GM18508 (cell line): ENCODE data around the gene GPR39.

ENCODE experiments used
- ATAC-seq: cut with Tn5 transposase; IDR thresholded peaks from one replicate; pipeline ENCODE4 v1.9.1; 2021; ENCODE audit warnings: moderate number of reproducible peaks; ENCODE audit not compliant: insufficient read depth, unreplicated experiment

The GPR39 gene

DNA sequence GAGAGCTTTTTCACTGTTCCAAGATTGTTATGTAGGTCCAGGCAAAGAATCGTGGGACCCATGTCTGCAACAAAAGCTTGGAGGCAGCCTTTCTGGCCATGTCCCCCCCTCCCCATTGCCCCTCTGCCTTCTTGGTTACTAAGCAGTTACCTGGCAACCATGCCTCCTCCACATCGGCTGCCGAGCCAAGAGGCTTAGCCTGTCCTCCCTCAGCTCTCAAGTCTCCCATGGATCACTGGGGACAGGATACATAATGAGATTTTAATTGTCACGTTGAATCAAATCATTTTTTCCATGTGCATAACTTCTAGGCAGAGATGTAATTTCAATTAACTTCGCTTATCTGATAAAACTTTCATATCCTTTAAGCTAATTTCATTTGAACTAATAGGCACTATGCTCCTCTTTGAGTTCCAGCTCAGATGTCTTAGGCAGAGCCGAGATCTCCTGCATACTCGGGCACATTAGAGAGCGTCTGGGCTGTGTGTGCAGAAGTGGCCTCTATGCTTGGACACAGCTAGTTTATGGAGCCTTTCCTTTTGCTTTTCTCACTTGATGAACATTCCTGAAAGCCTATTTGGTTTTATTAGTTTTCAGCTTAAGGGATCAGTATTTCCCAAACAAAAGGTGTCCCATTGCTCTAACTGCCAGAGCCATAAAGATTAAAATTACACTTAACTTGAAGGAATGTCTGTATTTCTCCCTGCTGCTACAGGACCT lies 172.7 kb downstream of the GPR39 start:
- ATAC-seq: no peak

GRCh38 chr2:132589966-132590365 lies 173.4 kb downstream of the GPR39 start:
- no peak for ATAC-seq

- no peak for ATAC-seq
Observed at GRCh38 chr2:132593171-132593570, 176.6 kb downstream of the GPR39 start.

DNA sequence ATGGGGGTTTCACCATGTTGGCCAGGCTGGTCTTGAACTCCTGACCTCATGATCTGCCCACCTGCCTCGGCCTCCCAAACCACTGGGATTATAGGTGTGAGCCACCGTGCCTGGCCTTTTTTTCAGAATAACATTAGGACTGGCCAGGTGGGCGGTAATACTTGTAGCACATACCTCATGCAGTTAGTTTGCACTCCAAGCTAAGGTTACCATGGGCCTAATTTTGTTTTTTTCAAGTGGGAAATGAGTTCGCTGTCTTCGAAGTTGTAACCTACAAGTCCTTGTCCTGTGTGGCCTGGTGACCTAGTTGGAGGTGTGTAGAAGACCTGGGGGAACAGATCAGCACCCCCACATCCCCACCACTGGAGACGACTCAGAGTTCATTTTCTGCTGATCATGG lies 178.6 kb downstream of the GPR39 start:
- ATAC-seq: no peak

DNA sequence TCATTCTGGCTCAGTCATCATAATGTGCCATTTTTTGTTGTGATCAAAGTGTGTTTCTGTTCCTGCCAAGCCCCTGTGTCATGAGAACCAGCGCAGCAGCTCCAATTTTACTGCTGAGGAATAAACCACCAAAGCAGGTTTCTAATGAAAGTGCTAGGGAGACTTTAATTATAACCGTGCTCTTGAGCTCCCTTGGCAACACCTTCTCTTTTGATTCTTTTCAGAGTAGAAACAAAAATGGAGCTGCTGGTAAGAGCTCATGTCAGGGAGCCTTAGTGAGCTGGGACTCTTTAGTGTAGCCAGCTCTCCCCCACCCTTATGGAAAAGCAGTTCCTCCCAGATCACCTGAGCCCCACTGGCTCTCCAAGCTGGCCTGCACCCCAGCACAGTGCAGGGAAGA lies 179.1 kb downstream of the GPR39 start:
- no peak for ATAC-seq

DNA sequence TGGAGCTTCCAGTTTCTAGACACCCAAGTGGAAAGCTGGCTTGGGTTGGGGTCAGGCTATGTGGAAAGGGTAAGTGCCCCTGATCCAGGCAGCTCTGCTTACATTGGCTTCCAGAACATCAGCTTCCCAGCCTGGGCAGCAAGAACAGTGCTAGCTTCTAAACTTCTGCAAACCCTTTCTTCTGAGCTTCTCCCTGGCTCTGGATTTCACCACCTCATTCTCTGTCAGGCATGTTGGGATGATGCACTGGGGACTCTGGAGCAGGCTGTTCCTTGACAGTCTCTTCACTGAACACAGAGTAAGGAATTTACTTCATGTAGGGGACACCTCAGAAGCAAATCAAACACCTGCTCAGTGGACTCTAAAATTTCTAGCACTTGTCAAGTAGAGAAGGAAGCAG lies 180.6 kb downstream of the GPR39 start:
- no peak for ATAC-seq

DNA sequence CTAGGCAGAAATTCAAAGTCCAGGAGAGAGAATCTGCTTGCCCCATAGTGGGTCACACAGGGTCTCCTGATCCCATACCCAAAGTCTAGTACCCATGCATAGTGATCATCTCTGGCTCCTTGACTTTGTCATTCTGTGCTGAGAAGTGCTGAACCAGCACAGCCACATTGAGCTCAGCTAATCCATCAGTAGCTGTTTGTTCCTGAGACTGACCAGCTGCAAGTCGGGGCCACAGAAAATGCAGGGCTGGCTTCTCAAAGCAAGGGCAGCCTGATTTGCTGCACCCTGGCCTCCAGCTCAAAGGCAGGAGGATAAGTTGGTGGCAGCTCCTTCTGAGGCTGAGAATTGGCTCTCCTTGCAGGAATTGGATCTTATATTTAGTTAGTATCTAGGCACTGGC lies 181.2 kb downstream of the GPR39 start:
- ATAC-seq: no peak

GRCh38 chr2:132598536-132598935 lies 181.9 kb downstream of the GPR39 start:
- no peak for ATAC-seq

GRCh38 chr2:132599556-132599955 lies 183.0 kb downstream of the GPR39 start:
- no peak for ATAC-seq

- ATAC-seq: no peak
Observed at GRCh38 chr2:132604561-132604960, 188.0 kb downstream of the GPR39 start.

- no peak for ATAC-seq
Observed at GRCh38 chr2:132605236-132606180, 188.9 kb downstream of the GPR39 start.

GRCh38 chr2:132606649-132607048 lies 190.0 kb downstream of the GPR39 start:
- ATAC-seq: no peak

DNA sequence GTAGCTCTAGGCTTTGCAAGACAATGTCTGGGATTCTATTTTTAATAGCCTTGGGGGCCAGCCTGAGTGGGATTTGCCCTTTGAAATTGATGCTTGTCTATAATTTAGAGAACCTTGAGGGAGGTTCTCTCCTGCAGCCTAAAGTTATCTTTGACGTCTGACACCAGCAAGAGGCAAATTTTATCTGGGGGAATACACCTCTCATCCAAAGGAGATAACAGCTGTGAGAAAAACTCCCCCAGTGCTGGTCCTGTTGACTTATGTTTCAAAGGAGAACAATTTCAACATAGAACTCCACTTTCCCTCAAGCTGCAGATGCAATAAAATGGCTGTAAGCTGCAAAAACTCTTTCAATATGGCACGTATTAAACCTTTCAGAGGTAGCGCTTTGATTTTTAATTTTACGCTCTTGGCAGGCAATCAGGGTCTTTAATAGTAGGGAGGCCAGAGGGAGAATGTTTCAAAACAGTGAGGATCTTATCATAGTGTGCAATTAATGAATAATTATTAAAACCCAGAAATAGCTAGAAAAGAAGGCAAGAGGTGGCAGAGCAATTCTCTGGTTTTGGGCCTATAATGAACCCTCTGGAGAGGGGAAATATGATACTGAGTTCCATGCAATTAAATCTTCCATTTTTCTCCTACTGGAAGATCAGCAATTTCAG lies 191.0 kb downstream of the GPR39 start:
- no peak for ATAC-seq

GRCh38 chr2:132608311-132608710 lies 191.7 kb downstream of the GPR39 start:
- no peak for ATAC-seq

DNA sequence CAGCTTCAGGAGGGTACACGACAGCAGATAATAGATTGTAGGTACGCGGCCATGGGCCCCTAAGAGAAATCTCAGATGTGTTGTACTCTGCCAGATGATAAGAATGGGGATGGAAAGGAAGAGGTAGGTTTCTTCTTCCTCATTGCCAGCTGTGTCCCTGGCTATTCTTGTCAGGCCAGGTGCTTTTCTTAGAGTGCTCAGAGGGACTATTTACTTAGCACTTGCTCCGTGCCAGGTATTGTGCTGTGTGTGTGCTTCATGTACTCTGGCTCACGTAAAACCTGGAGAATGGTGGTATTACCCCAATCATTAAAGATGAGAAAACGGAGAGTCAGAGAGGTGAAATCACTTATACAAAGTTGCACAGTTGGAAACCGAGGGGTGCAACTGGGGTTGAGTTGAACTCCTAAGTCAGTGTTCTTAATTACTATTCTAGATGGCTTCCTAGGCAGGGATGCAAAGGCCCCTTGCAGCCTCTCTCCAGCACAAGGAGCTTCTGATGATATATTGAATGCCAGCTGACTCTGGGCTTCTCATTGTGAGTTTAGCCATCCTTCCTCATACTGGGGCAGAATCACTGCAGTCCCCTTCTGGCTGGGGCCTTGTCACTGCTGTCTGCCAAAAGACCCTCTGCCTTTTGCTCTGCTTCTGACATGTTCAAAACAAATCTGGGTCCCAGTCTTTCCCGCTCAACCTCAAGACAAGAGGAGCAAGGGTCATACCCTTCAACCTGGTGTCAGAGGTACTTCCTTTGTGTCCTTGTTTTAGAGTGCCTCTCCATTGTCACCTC lies 192.7 kb downstream of the GPR39 start:
- no peak for ATAC-seq

DNA sequence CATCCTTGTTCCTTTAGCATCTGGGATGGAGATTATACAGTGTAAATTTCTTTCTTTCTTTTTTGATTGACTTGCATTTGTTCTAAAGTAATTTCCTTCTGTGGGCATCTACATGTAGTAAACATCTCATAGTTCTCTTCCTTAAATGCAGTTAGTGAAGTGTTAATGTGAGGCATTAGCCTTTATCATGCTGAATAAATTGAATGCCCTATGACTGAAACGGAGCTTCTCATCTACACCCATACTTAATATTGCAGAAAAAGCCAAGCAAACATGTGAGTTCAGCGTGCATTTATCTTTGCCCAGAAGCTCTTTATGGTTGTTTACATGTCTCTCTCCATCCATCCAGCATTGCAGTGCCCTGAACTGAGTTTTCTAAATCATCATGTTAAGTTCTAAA lies 195.1 kb downstream of the GPR39 start:
- no peak for ATAC-seq

DNA sequence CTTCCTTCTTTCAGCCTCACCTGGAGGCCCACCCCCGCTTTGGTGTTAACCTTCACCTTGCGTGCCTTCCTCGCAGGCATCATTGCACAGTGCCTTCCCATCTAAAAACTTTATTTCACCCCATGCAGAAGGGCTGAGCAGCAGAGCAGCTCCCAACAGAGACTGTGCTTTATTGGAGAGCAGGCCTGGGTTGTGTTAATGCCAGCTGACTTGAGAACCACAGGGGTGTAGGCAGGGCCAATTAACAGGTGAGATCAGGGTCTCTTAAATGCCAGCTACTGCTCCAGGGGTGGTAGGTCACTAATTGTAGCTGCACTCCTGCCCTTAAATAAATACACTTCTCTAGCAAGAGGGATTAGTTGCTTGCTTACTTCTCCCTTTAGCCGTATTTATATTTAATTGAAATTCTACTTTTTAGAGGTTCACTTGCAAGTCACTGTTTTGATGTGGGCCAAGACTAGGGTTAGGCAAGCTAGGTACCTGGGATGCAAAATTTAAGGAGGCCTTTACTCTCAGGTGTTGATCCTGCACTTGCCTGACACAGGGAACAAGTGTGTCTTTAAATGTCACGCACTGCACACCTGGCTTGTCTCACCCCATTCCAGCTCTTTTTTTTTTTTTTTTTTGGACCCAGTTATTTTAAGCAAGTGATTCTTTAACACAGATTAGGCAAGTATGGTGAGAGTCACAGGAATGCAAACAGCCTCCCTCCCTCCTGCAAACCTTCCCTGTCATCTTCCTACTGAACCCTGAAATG lies 198.9 kb downstream of the GPR39 start:
- ATAC-seq: no peak

GRCh38 chr2:132617989-132618388 lies 201.4 kb downstream of the GPR39 start:
- ATAC-seq: no peak

- ATAC-seq: no peak
Observed at GRCh38 chr2:132618734-132619133, 202.1 kb downstream of the GPR39 start.

- no peak for ATAC-seq
Observed at GRCh38 chr2:132620115-132620514, 203.5 kb downstream of the GPR39 start.
